Thyroid gland (tissue), 4 donors: ENCODE data around the gene TM4SF5. TPM values are rescaled to one million over a fixed set of nuclear protein-coding genes. Genes with fewer than 3 reads are reported as not detected.

Source experiments
- DNase-seq, 2 donors: peaks; one replicate each; pipeline ENCODE4 v3.0.0-alpha.2; 2019
- H3K27ac ChIP-seq, 3 donors: fragments of 200-600 bp; sonication (generic); 1 replicate in 2 of 3; 2 replicates in 1 of 3; pipeline ENCODE4 v1.5.1; 2016 to 2019; ENCODE audit warnings: mild to moderate bottlenecking in 1 of 3, moderate library complexity in 1 of 3
- H3K27me3 ChIP-seq: fragments of 200-600 bp; sonication (generic); one replicate; pipeline ENCODE4 v1.5.1; 2019
- H3K36me3 ChIP-seq, 2 donors: fragments of 200-600 bp; sonication (generic); one replicate each; pipeline ENCODE4 v1.5.1; 2016 to 2019
- H3K4me1 ChIP-seq, 2 donors: fragments of 200-600 bp; sonication (generic); one replicate each; pipeline ENCODE4 v1.5.1; 2017 to 2019
- H3K4me3 ChIP-seq, 3 donors: fragments of 200-600 bp; sonication (generic); replicated peaks in 1 of 3; 1 replicate in 2 of 3; 2 replicates in 1 of 3; pipeline ENCODE4 v1.5.1; 2016; ENCODE audit warnings: mild to moderate bottlenecking in 1 of 3
- H3K9me3 ChIP-seq: fragments of 200-600 bp; sonication (generic); one replicate; pipeline ENCODE4 v1.5.1; 2017
- CTCF ChIP-seq, 6 experiments: fragments of 200-600 bp in 3 of 6; fragments of 450-650 bp in 3 of 6; sonication (generic) in 3 of 6; IDR thresholded peaks; one replicate each; pipeline ENCODE4 v1.5.1; 2016 to 2019; ENCODE audit warnings: antibody characterized with exemption in 6 of 6, mild to moderate bottlenecking in 2 of 6, inconsistent platforms in 1 of 6, moderate library complexity in 1 of 6
- POLR2A ChIP-seq, 2 donors: fragments of 450-650 bp; IDR thresholded peaks; one replicate each; pipeline ENCODE4 v1.6.1; 2017; ENCODE audit warnings: antibody characterized with exemption in 2 of 2, mild to moderate bottlenecking in 2 of 2, moderate library complexity in 1 of 2
- WGBS, 2 donors: methylation state at CpG; one replicate each; pipeline ENCODE4 v1.1.5; 2017; 5-methylcytosine and 5-hydroxymethylcytosine counted together
- intact Hi-C: fragments of 100-400 bp; cut with DNase I; formaldehyde crosslinking; loops from one replicate; pipeline ENCODE4 v1.15.1; 2023
- total RNA-seq, 4 donors: library from RNA; depleted of rRNA; stranded (reverse); fragments of >200 nt; gene quantifications; one replicate each; pipeline ENCODE4 v1.2.3, GENCODE V29; 2016

The TM4SF5 gene
- total RNA-seq, 4 donors from 2014 or later: not detected

GRCh38 chr17:4751932-4752331, 19.8 kb upstream of the TM4SF5 start:
- H3K9me3 ChIP-seq: no peaks in the 10 kb centered on the region
- intact Hi-C loops: no loop called here
- no peaks in the 10 kb centered on the region for H3K27me3 ChIP-seq
- H3K27ac ChIP-seq: no peak overlapping the region
- no peak for TF ChIP-seq CTCF (IDR thresholded peaks at IDR 0.05)
- TF ChIP-seq POLR2A (IDR thresholded peaks at IDR 0.05): no peak
- 67 to 76% methylated on average over 5 of the region's 5 CpGs for WGBS, 2 donors
- no peak overlapping the region for H3K4me3 ChIP-seq
- DNase-seq: no peak
- no peaks in the 10 kb centered on the region for H3K36me3 ChIP-seq
- no peaks in the 10 kb centered on the region for H3K4me1 ChIP-seq

- Histone ChIP-seq H3K9me3 (no peaks in the 10 kb centered on the region), H3K36me3 (no peaks in the 10 kb centered on the region), H3K27ac (no peak overlapping the region), H3K4me1 (no peaks in the 10 kb centered on the region), H3K4me3 (no peak overlapping the region), H3K27me3 (no peaks in the 10 kb centered on the region)
- no peak for DNase-seq
- 89 to 90% methylated on average over 1 of the region's 1 CpG for WGBS, 2 donors
- TF ChIP-seq POLR2A (IDR thresholded peaks at IDR 0.05) (no peak), CTCF (IDR thresholded peaks at IDR 0.05) (no peak)
- intact Hi-C loops: no loop called here
These were observed 18.3 kb upstream of the TM4SF5 start for GRCh38 chr17:4753392-4753791.

GRCh38 chr17:4759776-4760236, 11.9 kb upstream of the TM4SF5 start:
- Histone ChIP-seq H3K27ac (no peak overlapping the region), H3K27me3 (no peaks in the 10 kb centered on the region), H3K9me3 (no peaks in the 10 kb centered on the region), H3K36me3 (no peaks in the 10 kb centered on the region), H3K4me1 (no peaks in the 10 kb centered on the region), H3K4me3 (no peak overlapping the region)
- WGBS, 2 donors: 89 to 97% methylated on average over 10 of the region's 10 CpGs
- intact Hi-C loops: no loop called here
- TF ChIP-seq POLR2A (IDR thresholded peaks at IDR 0.05): no peak
- no peak for TF ChIP-seq CTCF (IDR thresholded peaks at IDR 0.05)
- no peak for DNase-seq

GRCh38 chr17:4764595-4764994, 7.1 kb upstream of the TM4SF5 start:
- Histone ChIP-seq H3K9me3 (no peaks in the 10 kb centered on the region), H3K27ac (no peak overlapping the region), H3K27me3 (no peaks in the 10 kb centered on the region), H3K4me3 (no peak overlapping the region), H3K36me3 (no peaks in the 10 kb centered on the region), H3K4me1 (no peaks in the 10 kb centered on the region)
- no peak for DNase-seq
- 71% methylated on average over 3 of the region's 3 CpGs for WGBS, 2 donors
- no peak for TF ChIP-seq CTCF (IDR thresholded peaks at IDR 0.05)
- TF ChIP-seq POLR2A (IDR thresholded peaks at IDR 0.05): no peak
- intact Hi-C loops: no loop called here

- no peak for TF ChIP-seq POLR2A (IDR thresholded peaks at IDR 0.05)
- TF ChIP-seq CTCF (IDR thresholded peaks at IDR 0.05): no peak
- H3K9me3 ChIP-seq: no peaks in the 10 kb centered on the region
These were observed 5.5 kb upstream of the TM4SF5 start for GRCh38 chr17:4766201-4766600.

More at GRCh38 chr17:4766201-4766600, 5.5 kb upstream of the TM4SF5 start:
- no peaks in the 10 kb centered on the region for H3K27me3 ChIP-seq
- intact Hi-C loops: no loop called here
- no peak overlapping the region for H3K4me3 ChIP-seq
- no peaks in the 10 kb centered on the region for H3K36me3 ChIP-seq
- WGBS, 2 donors: 80 to 88% methylated on average over 3 of the region's 3 CpGs
- no peak overlapping the region for H3K27ac ChIP-seq
- DNase-seq: no peak
- no peaks in the 10 kb centered on the region for H3K4me1 ChIP-seq
